ENCODE data around the gene FICD. TPM values are rescaled to one million over a fixed set of nuclear protein-coding genes. Genes with fewer than 3 reads are reported as not detected.
"Not testable (repeated sequence)": the region's sequence is repeated elsewhere in the genome, so short reads cannot be mapped to it uniquely, and the experiment has no call there.

FICD gene
- total and polyA plus RNA-seq, 9 of the 15 experiments (the other 6 are each of a cell fraction or from before 2014, with no cell fraction given), result 0.88 to 4.5 (median 1.9) TPM

DNA sequence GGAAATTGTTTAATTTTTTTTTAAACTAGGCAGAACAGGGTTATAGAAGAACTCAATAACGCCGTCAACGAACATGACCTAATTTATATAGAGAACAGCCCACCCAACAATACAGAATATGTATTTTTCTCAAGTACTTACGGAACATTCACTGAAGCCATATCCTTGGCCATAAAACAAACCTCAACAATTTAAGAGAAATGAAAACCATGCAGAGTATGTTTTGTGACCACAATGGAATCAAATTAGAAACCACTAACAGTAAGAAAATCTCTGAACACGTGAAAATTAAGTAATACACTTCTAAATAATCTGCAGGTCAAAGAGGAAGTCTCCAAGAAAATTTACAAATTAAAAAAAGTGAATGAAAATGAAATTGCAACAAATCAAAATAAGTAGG, 36.5 kb downstream of the FICD start (continued):
- TF ChIP-seq ATF1 (CRISPR knock-in tag; IDR thresholded peaks at IDR 0.05) (no peak), ATF1 (tag; IDR thresholded peaks at IDR 0.05) (no peak), XRCC3 (IDR thresholded peaks at IDR 0.05) (no peak)

DNA sequence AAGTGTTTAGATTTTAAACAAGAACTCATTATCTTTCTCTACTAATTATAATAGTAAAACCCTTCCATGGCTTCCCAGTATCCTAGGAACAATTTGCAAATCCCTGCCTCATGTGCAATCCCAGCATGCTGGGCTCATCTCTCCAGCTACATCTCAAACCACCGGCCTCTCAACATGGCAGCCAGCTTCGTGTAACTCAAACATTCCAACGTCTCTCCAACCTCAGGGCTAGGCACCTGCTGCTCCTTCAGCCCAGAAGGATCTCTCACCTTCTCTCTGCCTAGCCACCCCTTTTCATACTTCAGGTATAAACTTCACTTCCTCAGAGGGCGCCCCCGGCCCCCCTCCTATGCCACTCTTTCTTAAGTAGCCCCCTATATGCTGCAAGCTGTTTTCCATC, 38.7 kb downstream of the FICD start:
- H3K27me3 ChIP-seq (ENCODE audit: control insufficient read depth in 2 of 2, insufficient read depth in 2 of 2, low read length in 2 of 2), result no peaks in the 10 kb centered on the region
- ChIA-PET CTCF (ENCODE audit: low intra/inter-chr PET ratio) (no interaction called here), POLR2A (interaction anchor here (1.0 kb wide), 1 partner anchor 21 kb away, joined by 4 read pairs; no protein-coding TSS in a partner anchor)
- no peak overlapping the region for H3K4me3 ChIP-seq
- no peak overlapping the region for H2AFZ ChIP-seq (ENCODE audit: low read depth, low read length)
- no TSS peak for BruUV-seq (replicated peaks)
- H3K79me2 ChIP-seq (ENCODE audit: control insufficient read depth, insufficient read depth, low read length), result peaks cover 99% of the 10 kb centered on the region
- ATAC-seq (peak; percentile 26; the same call in 1 of the 3 replicates), FAIRE-seq (no peak), DNase-seq (ENCODE audit: extremely low read depth in 1 of 4, low spot score in 3 of 4) (no peak)
- no peaks in the 10 kb centered on the region for H3K9me3 ChIP-seq (replicated peaks; ENCODE audit: control insufficient read depth, insufficient read depth, low read depth, low read length)
- in situ Hi-C loops (cut with MboI) (no loop called here), intact Hi-C loops (cut with micrococcal nuclease) (no loop called here)
- peak overlapping the region; percentile 11; the same call in 1 of the 2 replicates for H3K4me2 ChIP-seq (ENCODE audit: insufficient read depth, low read length)
- peaks cover 69% of the 10 kb centered on the region for H3K36me3 ChIP-seq (ENCODE audit: control insufficient read depth, insufficient read depth, low read length)
- TF ChIP-seq HCFC1 (IDR thresholded peaks at IDR 0.05; ENCODE audit: low read depth, low read length) (no peak), YY1 (IDR thresholded peaks at IDR 0.05; ENCODE audit: borderline replicate concordance in 1 of 3, control insufficient read depth in 1 of 3, extremely low read depth in 1 of 3, insufficient read depth in 3 of 3, insufficient read length in 1 of 3, insufficient replicate concordance in 2 of 3, low read depth in 1 of 3, low read length in 2 of 3) (peak in 1 of 3 experiments; percentile 15), MECOM (CRISPR knock-in tag; IDR thresholded peaks at IDR 0.05) (no peak)
- H4K20me1 ChIP-seq (replicated peaks; ENCODE audit: control insufficient read depth, insufficient read depth, low read length), result peaks cover 16% of the 10 kb centered on the region; the same call in 1 of the 2 replicates
- H3K4me1 ChIP-seq (replicated peaks in 1 of 2; ENCODE audit: control insufficient read depth in 2 of 2, insufficient read depth in 2 of 2, low read length in 2 of 2), result peaks cover 6 to 7% of the 10 kb centered on the region in 2 experiments; a peak in 4 of 5 replicates
- WGBS (ENCODE audit: insufficient coverage, low coverage, missing lambda C conversion rate), result 62% methylated on average over 5 of the region's 5 CpGs
- H3K9ac ChIP-seq (ENCODE audit: insufficient read depth in 1 of 2, low read depth in 2 of 2, low read length in 2 of 2), result no peak overlapping the region
- peaks cover 3% of the 10 kb centered on the region for H3K9me1 ChIP-seq (ENCODE audit: control insufficient read depth, insufficient read depth, low read length)
- H3K27ac ChIP-seq (ENCODE audit: extremely low read depth, low read depth, low read length), result no peak overlapping the region

DNA sequence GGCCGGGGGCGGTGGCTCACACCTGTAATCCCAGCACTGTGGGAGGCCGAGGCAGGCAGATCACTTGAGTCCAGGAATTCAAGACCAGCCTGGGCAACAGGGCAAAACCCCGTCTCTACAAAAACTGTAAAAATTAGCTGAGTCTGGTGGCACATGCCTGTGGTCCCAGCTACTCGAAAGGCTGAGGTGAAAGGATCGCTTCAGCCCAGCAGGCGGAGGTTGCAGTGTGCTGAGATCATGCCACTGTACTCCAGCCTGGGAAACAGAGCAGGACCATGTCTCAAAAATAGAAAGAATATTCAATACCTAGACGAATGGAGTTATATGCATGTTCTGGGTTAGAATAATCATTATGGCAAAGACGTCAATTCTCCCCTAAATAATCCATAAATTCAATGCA, 40.3 kb downstream of the FICD start:
- H3K9me1 ChIP-seq (ENCODE audit: control insufficient read depth, insufficient read depth, low read length); FAIRE-seq; intact Hi-C loops (cut with micrococcal nuclease); CTCF ChIA-PET (ENCODE audit: low intra/inter-chr PET ratio); H3K27me3 ChIP-seq (ENCODE audit: control insufficient read depth in 2 of 2, insufficient read depth in 2 of 2, low read length in 2 of 2); BruUV-seq (replicated peaks); H3K27ac ChIP-seq (ENCODE audit: extremely low read depth, low read depth, low read length); H3K9me3 ChIP-seq (replicated peaks; ENCODE audit: control insufficient read depth, insufficient read depth, low read depth, low read length); H3K9ac ChIP-seq (ENCODE audit: insufficient read depth in 1 of 2, low read depth in 2 of 2, low read length in 2 of 2); DNase-seq (ENCODE audit: extremely low read depth in 1 of 4, low spot score in 3 of 4); H2AFZ ChIP-seq (ENCODE audit: low read depth, low read length); H3K4me3 ChIP-seq; in situ Hi-C loops (cut with MboI): not testable (repeated sequence)
- H3K4me1 ChIP-seq (replicated peaks in 1 of 2; ENCODE audit: control insufficient read depth in 2 of 2, insufficient read depth in 2 of 2, low read length in 2 of 2), result peaks cover 6 to 11% of the 10 kb centered on the region in 2 experiments
- peak overlapping the region; percentile 5; the same call in 1 of the 2 replicates for H3K4me2 ChIP-seq (ENCODE audit: insufficient read depth, low read length)
- peak; percentile 14; the same call in 1 of the 3 replicates for ATAC-seq
- H3K36me3 ChIP-seq (ENCODE audit: control insufficient read depth, insufficient read depth, low read length), result peaks cover 61% of the 10 kb centered on the region
- H3K79me2 ChIP-seq (ENCODE audit: control insufficient read depth, insufficient read depth, low read length), result peaks cover 99% of the 10 kb centered on the region
- POLR2A ChIA-PET, result interaction anchor here (0.7 to 1.2 kb wide), 3 partner anchors 15 to 1223 kb away, joined by 3 to 4 read pairs (median 3); no protein-coding TSS in a partner anchor
- WGBS (ENCODE audit: insufficient coverage, low coverage, missing lambda C conversion rate), result 69% methylated on average over 9 of the region's 9 CpGs
- peaks cover 11% of the 10 kb centered on the region; the same call in 1 of the 2 replicates for H4K20me1 ChIP-seq (replicated peaks; ENCODE audit: control insufficient read depth, insufficient read depth, low read length)

All from K562 (cell line).